ENCODE data around the gene RUNX1. TPM values are rescaled to one million over a fixed set of nuclear protein-coding genes. Genes with fewer than 3 reads are reported as not detected.

The RUNX1 gene
- total RNA-seq, 1 donor from 2014 or later, result 0.51 TPM

- DNase-seq (ENCODE audit: low read depth in 2 of 2), result no peak
These were observed 144.4 kb downstream of the RUNX1 start for GRCh38 chr21:34904526-34905217.

- no peak for DNase-seq (ENCODE audit: low read depth in 2 of 2)
These were observed 148.7 kb downstream of the RUNX1 start for GRCh38 chr21:34900376-34900775.

- DNase-seq (ENCODE audit: low read depth in 2 of 2), result no peak
These were observed 149.3 kb downstream of the RUNX1 start for GRCh38 chr21:34899760-34900159.

DNA sequence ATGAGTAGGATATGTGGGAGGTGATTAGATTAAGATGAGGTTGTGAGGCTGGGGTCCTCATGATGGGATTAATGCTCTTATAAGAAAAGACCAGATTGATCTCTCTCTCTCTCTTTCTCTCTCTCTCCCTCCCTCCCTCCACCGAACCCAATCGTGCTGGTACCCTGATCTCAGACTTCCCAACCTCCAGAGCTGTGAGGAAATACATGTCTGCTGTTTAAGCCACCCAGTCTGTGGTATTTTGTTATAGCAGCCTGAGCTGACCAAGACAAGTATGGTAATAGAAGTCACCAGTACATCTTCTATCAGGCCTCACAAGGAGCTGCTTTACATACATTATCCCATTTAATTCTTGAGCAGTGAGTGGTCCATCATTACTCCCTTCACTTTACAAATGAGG, 149.8 kb downstream of the RUNX1 start:
- DNase-seq (ENCODE audit: low read depth in 2 of 2), result no peak

GRCh38 chr21:34897828-34898227, 151.3 kb downstream of the RUNX1 start:
- DNase-seq (ENCODE audit: low read depth in 2 of 2), result no peak

DNA sequence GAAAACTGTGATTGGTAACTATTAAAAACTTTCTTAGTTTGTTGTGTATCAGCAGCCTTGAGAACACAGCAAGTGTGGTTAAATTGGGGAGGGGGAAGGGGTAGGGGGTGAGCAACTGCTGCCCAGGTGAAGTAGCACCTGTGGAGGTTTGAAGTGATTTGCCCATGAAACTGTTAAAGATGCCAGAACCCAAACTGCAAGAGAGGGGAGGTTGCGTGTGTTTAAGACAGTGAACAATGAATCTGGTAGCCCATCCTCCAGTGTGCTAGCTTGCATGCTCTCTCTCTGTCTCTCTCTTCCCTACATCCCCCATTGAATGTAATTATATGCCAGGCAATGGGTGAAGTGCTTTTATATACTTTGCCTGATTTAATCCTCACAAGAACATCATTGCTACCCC, 154.7 kb downstream of the RUNX1 start:
- no peak for DNase-seq (ENCODE audit: low read depth in 2 of 2)

- no peak for DNase-seq (ENCODE audit: low read depth in 2 of 2)
These were observed 156.9 kb downstream of the RUNX1 start for GRCh38 chr21:34892209-34892608.

- DNase-seq (ENCODE audit: low read depth in 2 of 2), result no peak
These were observed 157.5 kb downstream of the RUNX1 start for GRCh38 chr21:34891613-34891943.

- DNase-seq (ENCODE audit: low read depth in 2 of 2), result peak in 1 of 2 donors; percentile 27
These were observed 158.1 kb downstream of the RUNX1 start for GRCh38 chr21:34890724-34891612.

DNA sequence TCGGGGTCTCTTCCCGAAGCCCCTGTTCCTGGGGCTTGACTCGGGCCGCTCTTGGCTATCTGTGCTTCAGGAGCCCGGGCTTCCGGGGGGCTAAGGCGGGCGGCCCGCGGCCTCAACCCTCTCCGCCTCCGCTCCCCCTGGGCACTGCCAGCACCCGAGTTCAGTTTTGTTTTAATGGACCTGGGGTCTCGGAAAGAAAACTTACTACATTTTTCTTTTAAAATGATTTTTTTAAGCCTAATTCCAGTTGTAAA, 158.7 kb downstream of the RUNX1 start:
- no peak for DNase-seq (ENCODE audit: low read depth in 2 of 2)

- peak in 1 of 2 donors; percentile 78 for DNase-seq (ENCODE audit: low read depth in 2 of 2)
These were observed 159.2 kb downstream of the RUNX1 start for GRCh38 chr21:34889676-34890469.

- DNase-seq (ENCODE audit: low read depth in 2 of 2), result peak in 1 of 2 donors; percentile 71
These were observed 159.8 kb downstream of the RUNX1 start for GRCh38 chr21:34889320-34889675.

GRCh38 chr21:34888569-34889319, 160.4 kb downstream of the RUNX1 start:
- peak; percentile 90 to 97 for DNase-seq (ENCODE audit: low read depth in 2 of 2)

DNA sequence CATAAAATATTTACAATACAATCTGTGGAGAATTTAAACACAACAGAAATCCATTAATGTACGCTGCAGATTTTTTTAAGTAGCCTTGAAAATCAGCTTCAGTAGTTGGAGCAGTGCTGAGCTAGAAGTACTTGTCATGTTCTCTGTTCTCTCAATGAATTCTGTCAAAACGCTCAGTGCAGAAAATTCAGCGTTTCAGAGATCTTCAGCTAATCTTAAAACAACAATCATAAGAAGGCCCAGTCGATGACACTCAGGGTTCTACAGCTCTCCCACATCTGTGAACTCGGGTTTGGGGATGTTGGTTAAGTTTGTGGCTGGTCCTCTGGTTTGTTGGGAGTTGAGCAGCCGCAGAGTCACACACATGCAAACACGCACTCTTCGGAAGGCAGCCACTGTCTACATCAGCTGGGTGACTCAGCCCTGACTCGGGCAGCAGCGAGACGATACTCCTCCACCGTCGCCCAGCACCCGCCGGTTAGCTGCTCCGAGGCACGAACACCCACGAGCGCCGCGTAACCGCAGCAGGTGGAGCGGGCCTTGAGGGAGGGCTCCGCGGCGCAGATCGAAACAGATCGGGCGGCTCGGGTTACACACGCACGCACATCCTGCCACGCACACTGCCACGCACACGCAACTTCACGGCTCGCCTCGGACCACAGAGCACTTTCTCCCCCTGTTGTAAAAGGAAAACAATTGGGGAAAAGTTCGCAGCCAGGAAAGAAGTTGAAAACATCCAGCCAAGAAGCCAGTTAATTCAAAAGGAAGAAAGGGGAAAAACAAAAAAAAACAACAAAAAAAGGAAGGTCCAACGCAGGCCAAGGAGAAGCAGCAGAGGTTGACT, 161.2 kb downstream of the RUNX1 start:
- DNase-seq (ENCODE audit: low read depth in 2 of 2), result peak in 1 of 2 donors; percentile 91

DNA sequence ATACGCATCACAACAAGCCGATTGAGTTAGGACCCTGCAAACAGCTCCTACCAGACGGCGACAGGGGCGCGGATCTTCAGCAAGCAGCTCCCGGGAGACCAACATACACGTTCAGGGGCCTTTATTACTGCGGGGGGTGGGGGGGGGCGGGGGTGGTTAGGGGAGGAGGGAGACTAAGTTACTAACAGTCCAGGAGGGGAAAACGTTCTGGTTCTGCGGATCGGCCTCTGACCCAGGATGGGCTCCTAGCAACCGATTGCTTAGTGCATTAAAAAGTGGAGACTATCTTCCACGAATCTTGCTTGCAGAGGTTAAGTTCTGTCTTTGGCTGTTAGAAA, 162.0 kb downstream of the RUNX1 start:
- DNase-seq (ENCODE audit: low read depth in 2 of 2), result no peak

GRCh38 chr21:34886240-34887104, 162.6 kb downstream of the RUNX1 start:
- peak in 1 of 2 donors; percentile 57 for DNase-seq (ENCODE audit: low read depth in 2 of 2)

DNA sequence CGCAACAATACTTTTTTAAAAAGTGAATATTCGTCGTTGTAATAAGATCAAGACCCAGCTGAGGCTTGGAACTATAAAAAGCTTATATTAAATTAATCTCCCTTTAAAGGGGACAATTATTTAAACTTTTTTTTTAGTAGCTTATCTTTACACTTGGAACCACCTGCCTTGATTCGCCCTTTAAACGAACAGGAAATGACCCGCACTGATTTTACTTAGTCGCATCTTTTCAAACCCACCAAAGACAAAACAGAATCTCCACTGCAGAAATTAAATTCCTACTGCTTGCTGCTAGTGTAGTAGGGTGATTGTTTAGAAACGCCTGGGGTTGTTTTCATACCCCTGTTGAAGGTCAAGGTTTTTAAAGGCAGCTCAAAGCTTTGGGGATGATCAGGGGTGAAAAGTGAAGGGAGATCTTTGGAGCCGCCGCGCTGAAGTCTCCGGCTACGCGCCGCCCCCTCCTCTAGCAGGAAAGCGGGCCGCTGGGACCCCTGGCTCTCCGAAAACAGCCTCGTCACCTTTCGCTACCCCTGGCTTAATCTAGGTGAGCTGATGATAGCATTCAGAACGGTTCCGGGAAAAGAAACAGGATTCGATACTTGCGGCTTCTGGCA, 163.4 kb downstream of the RUNX1 start:
- peak in 1 of 2 donors; percentile 43 for DNase-seq (ENCODE audit: low read depth in 2 of 2)

- DNase-seq (ENCODE audit: low read depth in 2 of 2), result peak in 1 of 2 donors; percentile 23
These were observed 164.0 kb downstream of the RUNX1 start for GRCh38 chr21:34885125-34885524.

DNA sequence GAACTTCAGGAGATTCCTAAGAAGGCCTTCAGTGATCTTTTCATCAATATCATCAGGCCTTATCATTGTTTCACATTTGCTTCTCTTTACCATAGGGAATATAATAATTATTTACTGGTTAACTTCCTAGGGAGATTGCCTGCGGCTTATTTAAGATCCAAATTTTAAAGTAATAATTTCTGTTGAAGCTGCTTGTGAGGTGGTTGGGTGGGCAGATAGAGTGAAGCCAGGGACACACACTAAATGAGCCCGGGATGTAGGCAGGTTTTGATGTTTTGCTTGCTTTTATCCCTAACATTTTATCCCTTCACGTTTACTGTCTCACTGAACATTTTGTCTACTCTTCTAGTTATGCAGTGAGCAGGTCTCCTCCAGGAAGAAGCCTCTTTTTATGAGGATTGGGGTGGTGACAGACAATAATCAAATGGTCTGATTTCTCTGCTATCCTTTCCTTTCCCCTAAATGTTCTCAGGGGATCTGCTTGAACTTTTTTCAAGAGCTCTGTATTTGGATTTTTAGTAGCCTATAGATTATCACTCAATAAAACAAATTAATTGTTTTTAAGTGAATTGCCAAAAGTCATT, 164.7 kb downstream of the RUNX1 start:
- DNase-seq (ENCODE audit: low read depth in 2 of 2), result peak in 1 of 2 donors; percentile 27

Measured in dermis microvascular lymphatic vessel endothelial cell (primary cell).